Measurements from ENCODE around the gene ATP2A3.

Gene ATP2A3

GRCh38 chr17:3894911-3895343 lies 69.3 kb downstream of the ATP2A3 start:
- in situ Hi-C loops (cut with MboI; ENCODE audit: low sequenced_read_pairs, unreplicated experiment): no loop called here
- TF ChIP-seq, protein P1, sequence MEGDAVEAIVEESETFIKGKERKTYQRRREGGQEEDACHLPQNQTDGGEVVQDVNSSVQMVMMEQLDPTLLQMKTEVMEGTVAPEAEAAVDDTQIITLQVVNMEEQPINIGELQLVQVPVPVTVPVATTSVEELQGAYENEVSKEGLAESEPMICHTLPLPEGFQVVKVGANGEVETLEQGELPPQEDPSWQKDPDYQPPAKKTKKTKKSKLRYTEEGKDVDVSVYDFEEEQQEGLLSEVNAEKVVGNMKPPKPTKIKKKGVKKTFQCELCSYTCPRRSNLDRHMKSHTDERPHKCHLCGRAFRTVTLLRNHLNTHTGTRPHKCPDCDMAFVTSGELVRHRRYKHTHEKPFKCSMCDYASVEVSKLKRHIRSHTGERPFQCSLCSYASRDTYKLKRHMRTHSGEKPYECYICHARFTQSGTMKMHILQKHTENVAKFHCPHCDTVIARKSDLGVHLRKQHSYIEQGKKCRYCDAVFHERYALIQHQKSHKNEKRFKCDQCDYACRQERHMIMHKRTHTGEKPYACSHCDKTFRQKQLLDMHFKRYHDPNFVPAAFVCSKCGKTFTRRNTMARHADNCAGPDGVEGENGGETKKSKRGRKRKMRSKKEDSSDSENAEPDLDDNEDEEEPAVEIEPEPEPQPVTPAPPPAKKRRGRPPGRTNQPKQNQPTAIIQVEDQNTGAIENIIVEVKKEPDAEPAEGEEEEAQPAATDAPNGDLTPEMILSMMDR (IDR thresholded peaks at IDR 0.05; ENCODE audit: borderline replicate concordance, control extremely low read depth, extremely low read depth, insufficient read depth, missing control alignments): no peak
- DNase-seq (ENCODE audit: low spot score): no peak

GRCh38 chr17:3894188-3894587 lies 70.0 kb downstream of the ATP2A3 start:
- TF ChIP-seq, protein P1 (IDR thresholded peaks at IDR 0.05; ENCODE audit: borderline replicate concordance, control extremely low read depth, extremely low read depth, insufficient read depth, missing control alignments): no peak
- no peak for DNase-seq (ENCODE audit: low spot score)
- in situ Hi-C loops (cut with MboI; ENCODE audit: low sequenced_read_pairs, unreplicated experiment): no loop called here

- in situ Hi-C loops (cut with MboI; ENCODE audit: low sequenced_read_pairs, unreplicated experiment): no loop called here
- DNase-seq (ENCODE audit: low spot score): no peak
- TF ChIP-seq, protein P1 (IDR thresholded peaks at IDR 0.05; ENCODE audit: borderline replicate concordance, control extremely low read depth, extremely low read depth, insufficient read depth, missing control alignments): no peak
These were observed 70.5 kb downstream of the ATP2A3 start for GRCh38 chr17:3893720-3894116.

- in situ Hi-C loops (cut with MboI; ENCODE audit: low sequenced_read_pairs, unreplicated experiment): no loop called here
- TF ChIP-seq, protein P1 (IDR thresholded peaks at IDR 0.05; ENCODE audit: borderline replicate concordance, control extremely low read depth, extremely low read depth, insufficient read depth, missing control alignments): no peak
- DNase-seq (ENCODE audit: low spot score): peak; percentile 99
These were observed 71.1 kb downstream of the ATP2A3 start, which contains the start of gene CAMKK1 for GRCh38 chr17:3893003-3893719. Gene CAMKK1 (minus strand): TSS chr17:3893053. CDS start chr17:3885687, 7,366 bp downstream.

GRCh38 chr17:3892095-3892998 lies 71.9 kb downstream of the ATP2A3 start:
- peak; percentile 65 for DNase-seq (ENCODE audit: low spot score)
- TF ChIP-seq, protein P1 (IDR thresholded peaks at IDR 0.05; ENCODE audit: borderline replicate concordance, control extremely low read depth, extremely low read depth, insufficient read depth, missing control alignments): peak; percentile 12
- in situ Hi-C loops (cut with MboI; ENCODE audit: low sequenced_read_pairs, unreplicated experiment): no loop called here

DNA sequence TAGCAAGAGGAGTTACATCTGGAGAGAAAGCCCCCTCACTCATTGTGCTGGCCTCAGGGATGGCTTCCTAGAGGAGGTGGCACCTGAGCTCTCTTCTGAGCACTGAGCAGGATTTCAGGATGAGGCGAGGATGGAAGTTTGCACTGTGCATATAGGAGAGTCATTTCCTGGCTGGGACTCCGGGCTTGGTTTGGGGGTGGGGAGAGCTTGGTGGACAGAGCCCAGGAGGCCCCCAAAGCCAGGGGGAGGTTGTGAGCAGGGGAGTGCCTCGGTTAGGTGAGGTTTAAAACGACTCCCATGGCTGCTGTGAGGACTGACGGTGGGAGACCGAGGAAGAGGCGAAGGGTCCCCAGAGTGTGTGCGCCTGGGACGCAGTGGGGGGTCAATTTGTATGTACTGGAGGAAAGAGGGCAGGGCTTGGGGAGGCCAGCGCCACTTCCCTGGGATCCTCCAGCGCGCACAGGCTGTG lies 72.6 kb downstream of the ATP2A3 start:
- TF ChIP-seq, protein P1 (IDR thresholded peaks at IDR 0.05; ENCODE audit: borderline replicate concordance, control extremely low read depth, extremely low read depth, insufficient read depth, missing control alignments): no peak
- in situ Hi-C loops (cut with MboI; ENCODE audit: low sequenced_read_pairs, unreplicated experiment): no loop called here
- no peak for DNase-seq (ENCODE audit: low spot score)

All from GM13976 (cell line).